ENCODE results near the gene NACC1. TPM values are rescaled to one million over a fixed set of nuclear protein-coding genes. Genes with fewer than 3 reads are reported as not detected.

NACC1 gene
- total RNA-seq, 4 donors from 2014 or later = 31.6 to 54.2 (median 36.5) TPM

DNA sequence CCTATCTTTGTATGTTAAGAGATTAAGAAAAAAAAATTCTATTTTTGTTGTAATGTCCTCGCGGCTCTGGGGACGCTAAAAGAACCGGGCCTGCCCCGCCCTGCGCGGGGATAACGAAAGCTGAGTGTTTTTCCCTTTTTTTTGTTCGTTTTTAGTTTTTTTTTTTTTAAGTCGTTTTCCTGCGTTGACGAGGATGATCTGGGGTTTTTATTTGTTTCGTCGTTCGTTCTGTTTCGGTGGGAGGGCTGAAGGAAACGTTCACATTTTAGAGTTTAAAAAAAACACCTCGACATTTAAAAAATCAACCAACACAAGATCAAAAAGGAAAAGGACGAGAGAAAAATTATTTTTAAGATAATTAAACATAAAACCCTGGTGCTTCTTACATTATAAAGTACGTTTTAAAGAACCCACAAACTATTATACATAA lies 21.0 kb upstream of the NACC1 start:
- Histone ChIP-seq H3K9me3 (no peaks in the 10 kb centered on the region), H3K4me1 (peaks cover 32 to 73% (median 57%) of the 10 kb centered on the region in 4 donors), H3K36me3 (no peaks in the 10 kb centered on the region), H3K4me3 (peak overlapping the region in 2 of 4 donors; percentile 41 to 49), H3K27ac (peak overlapping the region; percentile 89 to 93 (median 92)), H3K27me3 (no peaks in the 10 kb centered on the region)
- intact Hi-C loops (cut with DNase I; ENCODE audit: low total_unique reads) (loop anchor here (10.0 kb wide), 1 partner anchor 212 kb away; the partner anchor contains the start of genes DNASE2 and KLF1), in situ Hi-C loops (cut with MboI; ENCODE audit: low pct_ligation_motif_present in 1 of 4, low pct_unique_long_range_greater_than_20kb in 1 of 4, low sequenced_read_pairs in 3 of 4) (loop anchor here in 1 of 4 donors (25.0 kb wide), 1 partner anchor 110 kb away; the partner anchor contains the start of gene NFIX)
- WGBS, 2 donors (ENCODE audit: low coverage in 1 of 2) = 42 to 57% methylated on average over 20 of the region's 20 CpGs
- TF ChIP-seq POLR2A (IDR thresholded peaks at IDR 0.05) (no peak), EP300 (IDR thresholded peaks at IDR 0.05; ENCODE audit: low read depth) (no peak), POLR2AphosphoS5 (IDR thresholded peaks at IDR 0.05) (no peak)
- TF ChIP-seq, protein P1, sequence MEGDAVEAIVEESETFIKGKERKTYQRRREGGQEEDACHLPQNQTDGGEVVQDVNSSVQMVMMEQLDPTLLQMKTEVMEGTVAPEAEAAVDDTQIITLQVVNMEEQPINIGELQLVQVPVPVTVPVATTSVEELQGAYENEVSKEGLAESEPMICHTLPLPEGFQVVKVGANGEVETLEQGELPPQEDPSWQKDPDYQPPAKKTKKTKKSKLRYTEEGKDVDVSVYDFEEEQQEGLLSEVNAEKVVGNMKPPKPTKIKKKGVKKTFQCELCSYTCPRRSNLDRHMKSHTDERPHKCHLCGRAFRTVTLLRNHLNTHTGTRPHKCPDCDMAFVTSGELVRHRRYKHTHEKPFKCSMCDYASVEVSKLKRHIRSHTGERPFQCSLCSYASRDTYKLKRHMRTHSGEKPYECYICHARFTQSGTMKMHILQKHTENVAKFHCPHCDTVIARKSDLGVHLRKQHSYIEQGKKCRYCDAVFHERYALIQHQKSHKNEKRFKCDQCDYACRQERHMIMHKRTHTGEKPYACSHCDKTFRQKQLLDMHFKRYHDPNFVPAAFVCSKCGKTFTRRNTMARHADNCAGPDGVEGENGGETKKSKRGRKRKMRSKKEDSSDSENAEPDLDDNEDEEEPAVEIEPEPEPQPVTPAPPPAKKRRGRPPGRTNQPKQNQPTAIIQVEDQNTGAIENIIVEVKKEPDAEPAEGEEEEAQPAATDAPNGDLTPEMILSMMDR (IDR thresholded peaks at IDR 0.05) = no peak
- no peak for DNase-seq

- peak overlapping the region; percentile 13 to 49 (median 38) for H3K4me3 ChIP-seq
- WGBS, 2 donors (ENCODE audit: low coverage in 1 of 2) = 26 to 60% methylated on average over 2 to 33 of the region's 69 CpGs
Observed at GRCh38 chr19:13097463-13098258, 20.4 kb upstream of the NACC1 start.

DNA sequence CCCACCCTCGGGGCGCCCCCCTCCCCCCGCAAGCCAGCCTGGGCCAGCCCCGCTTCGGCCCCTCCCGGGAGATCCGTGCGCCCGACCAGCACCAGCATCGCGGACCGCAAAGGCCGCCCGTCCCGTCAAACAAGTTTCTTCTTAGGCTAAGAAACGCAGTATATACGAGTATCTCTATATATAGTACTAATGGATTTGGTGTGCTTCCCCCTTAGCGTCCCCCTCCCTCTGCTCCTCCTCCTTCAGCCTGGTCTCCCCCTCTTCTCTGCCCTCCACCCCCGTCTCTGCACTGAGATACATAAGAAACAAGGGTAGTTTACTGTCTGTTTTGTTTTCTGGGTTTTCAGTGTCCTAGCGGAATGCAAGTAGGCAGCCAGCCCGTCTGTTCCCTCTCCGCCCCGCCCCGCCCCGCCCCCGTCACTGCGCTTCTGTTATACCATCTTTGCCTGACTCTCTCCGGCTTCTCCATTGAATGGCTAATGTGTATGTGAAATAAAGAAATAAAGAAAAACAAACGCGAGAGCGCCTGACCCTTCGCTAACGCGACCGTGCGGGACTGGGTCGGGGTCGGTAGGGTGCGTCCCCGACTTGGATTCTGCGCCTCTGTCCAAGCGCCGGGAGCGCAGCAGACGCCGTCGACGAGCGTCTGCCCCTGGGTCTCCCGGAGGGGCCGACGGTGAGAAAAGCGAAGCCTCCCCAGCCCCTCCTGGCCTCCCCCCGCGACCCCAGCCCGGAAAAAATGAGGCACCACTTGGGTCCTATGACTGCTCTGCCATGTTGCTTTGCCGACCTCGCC lies 19.6 kb upstream of the NACC1 start:
- H3K36me3 ChIP-seq = no peaks in the 10 kb centered on the region
- no peaks in the 10 kb centered on the region for H3K9me3 ChIP-seq
- peaks cover 38 to 80% (median 65%) of the 10 kb centered on the region in 4 donors for H3K4me1 ChIP-seq
- TF ChIP-seq EP300 (IDR thresholded peaks at IDR 0.05; ENCODE audit: low read depth) (no peak), POLR2AphosphoS5 (IDR thresholded peaks at IDR 0.05) (no peak), POLR2A (IDR thresholded peaks at IDR 0.05) (no peak)
- TF ChIP-seq, protein P1 (IDR thresholded peaks at IDR 0.05) = no peak
- intact Hi-C loops (cut with DNase I; ENCODE audit: low total_unique reads) = loop anchor here (10.0 kb wide), 1 partner anchor 214 kb away; the partner anchor contains the start of genes DNASE2 and KLF1
- H3K4me3 ChIP-seq = peak overlapping the region; percentile 15 to 49 (median 38)
- H3K27me3 ChIP-seq = no peaks in the 10 kb centered on the region
- DNase-seq = no peak
- WGBS, 2 donors (ENCODE audit: low coverage in 1 of 2) = 1 to 9% methylated on average over 23 to 36 of the region's 58 CpGs
- in situ Hi-C loops (cut with MboI; ENCODE audit: low pct_ligation_motif_present in 1 of 4, low pct_unique_long_range_greater_than_20kb in 1 of 4, low sequenced_read_pairs in 3 of 4) = loop anchor here in 1 of 4 donors (25.0 kb wide), 1 partner anchor 111 kb away; the partner anchor contains the start of gene NFIX
- peak overlapping the region; percentile 89 to 93 (median 92) for H3K27ac ChIP-seq

More at GRCh38 chr19:13097463-13098258, 20.4 kb upstream of the NACC1 start:
- Histone ChIP-seq H3K27ac (peak overlapping the region; percentile 89 to 93 (median 92)), H3K36me3 (no peaks in the 10 kb centered on the region), H3K27me3 (no peaks in the 10 kb centered on the region), H3K9me3 (no peaks in the 10 kb centered on the region), H3K4me1 (peaks cover 32 to 73% (median 59%) of the 10 kb centered on the region in 4 donors)
- intact Hi-C loops (cut with DNase I; ENCODE audit: low total_unique reads) = loop anchor here (10.0 kb wide), 1 partner anchor 213 kb away; the partner anchor contains the start of genes DNASE2 and KLF1
- in situ Hi-C loops (cut with MboI; ENCODE audit: low pct_ligation_motif_present in 1 of 4, low pct_unique_long_range_greater_than_20kb in 1 of 4, low sequenced_read_pairs in 3 of 4) = loop anchor here in 1 of 4 donors (25.0 kb wide), 1 partner anchor 110 kb away; the partner anchor contains the start of gene NFIX
- TF ChIP-seq POLR2AphosphoS5 (IDR thresholded peaks at IDR 0.05) (no peak), POLR2A (IDR thresholded peaks at IDR 0.05) (no peak), EP300 (IDR thresholded peaks at IDR 0.05; ENCODE audit: low read depth) (no peak)
- TF ChIP-seq, protein P1 (IDR thresholded peaks at IDR 0.05) = no peak
- DNase-seq = no peak

Measured in transverse colon (tissue), 4 donors.